ENCODE results near the gene RNF214.

DNA sequence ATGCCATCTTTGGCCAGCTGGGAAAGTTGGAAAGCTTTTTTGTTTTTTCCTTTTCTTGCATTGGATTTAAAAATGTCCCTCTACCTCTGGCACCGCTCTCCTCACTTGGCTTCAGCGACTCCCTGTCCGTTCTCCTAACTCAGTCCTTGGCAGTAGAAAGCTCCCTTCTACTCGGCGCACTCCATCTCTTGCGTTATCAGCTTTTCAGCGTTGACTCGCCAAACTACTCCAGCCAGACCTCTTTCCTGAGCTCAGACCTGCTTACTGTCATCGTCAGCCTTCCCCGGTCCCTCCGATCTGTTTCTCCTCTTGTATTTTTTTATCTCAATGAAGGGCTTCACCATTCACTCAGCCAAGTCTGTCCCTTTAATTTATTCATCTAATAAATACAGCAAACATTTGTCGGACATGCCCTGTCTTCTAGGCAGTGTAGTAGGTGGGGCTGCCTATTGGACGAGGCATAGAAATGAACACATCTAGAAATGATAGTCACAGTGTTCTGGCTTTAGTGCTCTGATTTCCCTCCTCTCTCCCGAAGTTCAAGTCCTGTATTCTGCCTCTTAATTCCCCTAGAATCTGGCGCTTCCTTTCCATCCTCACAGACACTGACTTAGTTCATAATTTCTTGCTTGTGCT lies 96.0 kb downstream of the RNF214 start:
- TF ChIP-seq, protein P1, sequence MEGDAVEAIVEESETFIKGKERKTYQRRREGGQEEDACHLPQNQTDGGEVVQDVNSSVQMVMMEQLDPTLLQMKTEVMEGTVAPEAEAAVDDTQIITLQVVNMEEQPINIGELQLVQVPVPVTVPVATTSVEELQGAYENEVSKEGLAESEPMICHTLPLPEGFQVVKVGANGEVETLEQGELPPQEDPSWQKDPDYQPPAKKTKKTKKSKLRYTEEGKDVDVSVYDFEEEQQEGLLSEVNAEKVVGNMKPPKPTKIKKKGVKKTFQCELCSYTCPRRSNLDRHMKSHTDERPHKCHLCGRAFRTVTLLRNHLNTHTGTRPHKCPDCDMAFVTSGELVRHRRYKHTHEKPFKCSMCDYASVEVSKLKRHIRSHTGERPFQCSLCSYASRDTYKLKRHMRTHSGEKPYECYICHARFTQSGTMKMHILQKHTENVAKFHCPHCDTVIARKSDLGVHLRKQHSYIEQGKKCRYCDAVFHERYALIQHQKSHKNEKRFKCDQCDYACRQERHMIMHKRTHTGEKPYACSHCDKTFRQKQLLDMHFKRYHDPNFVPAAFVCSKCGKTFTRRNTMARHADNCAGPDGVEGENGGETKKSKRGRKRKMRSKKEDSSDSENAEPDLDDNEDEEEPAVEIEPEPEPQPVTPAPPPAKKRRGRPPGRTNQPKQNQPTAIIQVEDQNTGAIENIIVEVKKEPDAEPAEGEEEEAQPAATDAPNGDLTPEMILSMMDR (IDR thresholded peaks at IDR 0.05) = no peak
- no peak for TF ChIP-seq POLR2A (IDR thresholded peaks at IDR 0.05)
